NCI-H748 treated with DMSO at 0.1 percent for 48 hours (cell line): ENCODE results near the gene EFCC1.

ENCODE experiments used
- DNase-seq: peaks from one replicate; lab custom pipeline; 2025; lab: John Stamatoyannopoulos, UW

Gene EFCC1

GRCh38 chr3:128994581-128995546 is 6.2 kb upstream of the EFCC1 start:
- DNase-seq = no peak

GRCh38 chr3:128995737-128996136 is 5.4 kb upstream of the EFCC1 start:
- no peak for DNase-seq

DNA sequence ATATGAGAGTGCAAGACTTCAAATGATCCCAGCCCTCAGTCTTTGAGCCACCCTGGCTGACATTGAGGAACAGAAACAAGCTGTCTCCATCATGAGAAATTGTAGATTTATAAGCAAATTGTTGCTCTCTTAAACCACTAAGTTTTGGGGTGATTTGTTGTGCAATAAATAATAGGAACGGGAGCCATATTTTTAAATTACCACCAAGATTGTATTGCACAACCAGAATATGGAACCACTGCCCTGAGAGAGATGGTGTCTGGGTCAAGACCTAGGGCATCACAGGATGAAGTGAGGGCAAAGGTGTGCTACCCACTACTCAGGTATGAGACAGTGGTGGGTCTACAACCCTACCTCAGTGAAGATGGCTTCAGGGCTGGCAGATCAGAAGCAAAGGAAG is 4.9 kb upstream of the EFCC1 start:
- no peak for DNase-seq

- DNase-seq = no peak
Measured at GRCh38 chr3:128996726-128997125, 4.4 kb upstream of the EFCC1 start.

- no peak for DNase-seq
Measured at GRCh38 chr3:128997486-128998133, 3.5 kb upstream of the EFCC1 start.

DNA sequence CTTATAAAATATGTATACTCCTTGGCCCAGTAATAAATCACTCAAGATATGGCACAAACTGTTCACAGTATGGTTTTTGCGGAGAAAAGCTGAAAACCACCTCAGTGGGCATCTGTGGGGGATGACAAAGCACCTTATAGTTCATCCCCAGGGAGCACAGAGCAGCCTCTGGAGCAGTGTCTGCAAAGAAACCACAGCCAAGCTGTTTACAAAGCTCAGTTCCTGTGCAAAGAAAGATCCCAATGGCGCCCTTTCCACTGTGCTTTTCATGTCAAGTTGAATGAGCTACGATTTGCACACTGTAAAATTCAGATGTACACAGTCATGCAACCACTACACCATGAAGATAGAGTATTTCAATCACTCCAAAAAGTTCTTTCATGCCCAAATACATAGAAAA is 2.5 kb upstream of the EFCC1 start:
- no peak for DNase-seq

DNA sequence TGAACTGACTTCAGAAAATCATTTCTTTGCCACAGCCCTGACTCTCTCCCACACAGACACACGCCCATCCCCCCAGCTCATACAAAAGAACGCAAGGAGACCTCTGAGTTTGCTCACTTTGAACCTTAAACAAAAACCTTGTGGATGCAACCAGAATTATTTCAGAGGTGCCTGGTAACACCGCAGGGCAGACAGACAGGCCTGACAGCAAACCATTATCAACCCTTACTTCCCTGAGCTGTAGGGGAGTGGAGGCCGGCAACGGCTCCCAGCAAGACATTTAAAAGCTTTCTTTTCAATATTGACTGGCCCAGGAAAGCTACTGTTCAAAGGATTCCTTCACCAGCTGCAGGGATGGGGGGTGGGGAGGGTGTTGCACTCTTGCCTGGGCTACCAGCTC is 2.0 kb upstream of the EFCC1 start:
- no peak for DNase-seq

GRCh38 chr3:129000742-129001100 is 383 bp upstream of the EFCC1 start:
- no peak for DNase-seq

GRCh38 chr3:129001806-129002572 is 885 bp downstream of the EFCC1 start:
- no peak for DNase-seq

- DNase-seq = no peak
Measured at GRCh38 chr3:129002573-129003569, 1.8 kb downstream of the EFCC1 start.

GRCh38 chr3:129003578-129004112 is 2.5 kb downstream of the EFCC1 start:
- no peak for DNase-seq

DNA sequence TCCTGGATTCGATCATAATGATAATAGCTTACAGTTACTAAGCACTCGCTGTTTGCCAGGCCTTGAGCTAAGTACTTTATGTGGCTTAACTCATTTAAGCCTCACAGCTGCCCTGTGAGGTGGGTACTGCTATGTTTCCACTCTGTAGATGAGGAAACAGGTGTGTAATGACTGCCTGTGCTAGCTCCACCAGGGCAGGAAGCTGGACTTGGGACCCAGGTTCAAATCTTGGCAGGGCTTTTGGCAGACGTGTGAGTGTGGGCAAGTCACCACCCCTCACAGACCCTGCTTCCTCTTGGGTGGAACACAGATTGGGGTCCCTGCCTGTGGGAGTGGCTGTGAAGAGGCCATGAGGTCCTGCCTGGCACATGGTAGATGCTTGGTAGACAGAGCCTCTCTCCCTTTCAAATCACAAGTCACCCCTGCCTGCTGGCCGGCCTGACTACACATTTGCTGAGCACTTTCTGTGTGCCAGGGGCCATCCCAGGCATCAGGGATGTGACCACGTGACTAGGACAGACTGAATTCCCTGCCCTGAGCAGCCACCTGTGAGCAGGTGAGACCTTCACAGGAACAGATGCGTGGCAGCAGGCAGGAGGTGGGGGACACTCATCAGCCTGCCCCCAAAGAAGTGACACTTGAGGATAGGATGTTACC is 3.7 kb downstream of the EFCC1 start:
- no peak for DNase-seq

- no peak for DNase-seq
Measured at GRCh38 chr3:129005526-129006303, 4.6 kb downstream of the EFCC1 start.

DNA sequence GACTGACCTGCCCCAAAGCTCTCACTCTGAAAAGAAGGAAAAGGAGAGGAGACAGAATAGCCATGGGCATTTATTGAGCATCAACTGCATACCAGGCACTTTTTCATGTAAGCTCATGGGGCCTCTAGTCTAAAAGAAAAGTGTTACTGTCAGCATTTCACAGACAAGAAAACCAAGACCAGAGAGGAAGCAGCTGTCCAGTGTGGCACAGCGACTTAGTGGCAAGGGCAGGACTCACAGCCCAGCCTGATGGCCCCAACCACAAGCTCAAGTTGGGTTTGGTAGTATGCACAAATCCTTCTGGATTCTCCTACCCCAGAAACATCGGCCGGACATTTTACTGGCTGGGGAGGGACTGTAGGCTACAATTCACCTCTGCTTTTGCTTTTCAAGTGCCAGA is 5.8 kb downstream of the EFCC1 start:
- no peak for DNase-seq

- DNase-seq = no peak
Measured at GRCh38 chr3:129007792-129008191, 6.7 kb downstream of the EFCC1 start.

GRCh38 chr3:129009266-129009665 is 8.2 kb downstream of the EFCC1 start:
- DNase-seq = no peak

- no peak for DNase-seq
Measured at GRCh38 chr3:129010310-129010956, 9.3 kb downstream of the EFCC1 start.

DNA sequence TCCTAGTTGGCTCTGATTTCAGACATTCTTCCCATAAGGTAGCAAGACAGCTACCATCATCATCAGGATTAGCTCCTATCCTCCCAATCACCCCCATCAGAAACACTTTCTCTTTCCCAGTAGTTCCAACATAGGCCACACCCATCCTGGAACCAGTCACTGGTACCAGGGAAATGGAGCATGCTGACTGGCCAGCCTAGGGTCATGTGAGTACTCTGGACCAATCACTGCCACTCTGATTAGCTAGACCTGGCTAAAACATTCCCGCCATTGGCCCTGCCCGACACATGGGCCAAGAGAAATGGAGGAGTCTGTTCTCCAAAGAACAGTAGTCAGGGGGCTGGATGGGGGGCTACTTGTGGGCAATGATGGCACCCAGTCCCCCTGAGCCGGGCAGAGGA is 12.4 kb downstream of the EFCC1 start:
- DNase-seq = no peak

DNA sequence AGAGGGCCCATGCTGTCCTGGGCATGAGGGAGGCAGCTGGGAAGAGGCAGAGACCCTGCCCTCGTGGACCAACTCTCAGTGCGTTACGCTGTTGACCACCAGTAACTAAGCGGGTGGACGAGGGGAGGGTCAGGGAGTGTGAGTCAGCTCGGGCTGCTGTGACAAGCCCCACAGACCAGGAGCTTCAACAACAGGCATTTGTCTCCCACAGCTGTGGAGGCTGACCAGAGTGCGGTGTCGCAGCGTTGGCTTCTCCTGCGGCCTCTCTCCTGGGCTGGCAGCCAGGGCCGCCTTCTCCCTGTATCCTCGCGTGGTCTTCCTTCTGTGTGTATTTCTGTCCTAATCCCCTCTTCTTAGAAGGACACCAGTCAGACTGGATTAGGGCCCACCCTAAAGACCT is 13.0 kb downstream of the EFCC1 start:
- no peak for DNase-seq
